Testis (tissue), 2 donors: Measurements from ENCODE around the gene PNKP.

Experiments used
- CTCF ChIP-seq, 3 experiments: fragments of 450-650 bp in 2 of 3; fragments of 200-600 bp in 1 of 3; sonication (generic) in 1 of 3; IDR thresholded peaks; one replicate each; pipeline ENCODE4 v1.5.1; 2016 to 2019; ENCODE audit warnings: antibody characterized with exemption in 3 of 3, mild to moderate bottlenecking in 2 of 3, moderate library complexity in 1 of 3
- POLR2A ChIP-seq: fragments of 450-650 bp; IDR thresholded peaks from one replicate; pipeline ENCODE4 v1.6.1; 2017; ENCODE audit warnings: antibody characterized with exemption, mild to moderate bottlenecking, moderate library complexity

GRCh38 chr19:49878744-49879070, 11.3 kb upstream of the PNKP start:
- no peak for TF ChIP-seq CTCF (IDR thresholded peaks at IDR 0.05)
- TF ChIP-seq POLR2A, result no peak
